COLO829 (cell line): ENCODE measurements around the gene LAMA5.

Source experiments
- DNase-seq: peaks from one replicate; pipeline ENCODE4 v3.0.0; 2012; ENCODE audit warnings: low spot score

LAMA5 gene

GRCh38 chr20:62311832-62312661 lies 55.1 kb downstream of the LAMA5 start:
- no peak for DNase-seq

- no peak for DNase-seq
These were observed 56.0 kb downstream of the LAMA5 start for GRCh38 chr20:62311150-62311549.

GRCh38 chr20:62310757-62311121 lies 56.4 kb downstream of the LAMA5 start:
- DNase-seq = no peak

DNA sequence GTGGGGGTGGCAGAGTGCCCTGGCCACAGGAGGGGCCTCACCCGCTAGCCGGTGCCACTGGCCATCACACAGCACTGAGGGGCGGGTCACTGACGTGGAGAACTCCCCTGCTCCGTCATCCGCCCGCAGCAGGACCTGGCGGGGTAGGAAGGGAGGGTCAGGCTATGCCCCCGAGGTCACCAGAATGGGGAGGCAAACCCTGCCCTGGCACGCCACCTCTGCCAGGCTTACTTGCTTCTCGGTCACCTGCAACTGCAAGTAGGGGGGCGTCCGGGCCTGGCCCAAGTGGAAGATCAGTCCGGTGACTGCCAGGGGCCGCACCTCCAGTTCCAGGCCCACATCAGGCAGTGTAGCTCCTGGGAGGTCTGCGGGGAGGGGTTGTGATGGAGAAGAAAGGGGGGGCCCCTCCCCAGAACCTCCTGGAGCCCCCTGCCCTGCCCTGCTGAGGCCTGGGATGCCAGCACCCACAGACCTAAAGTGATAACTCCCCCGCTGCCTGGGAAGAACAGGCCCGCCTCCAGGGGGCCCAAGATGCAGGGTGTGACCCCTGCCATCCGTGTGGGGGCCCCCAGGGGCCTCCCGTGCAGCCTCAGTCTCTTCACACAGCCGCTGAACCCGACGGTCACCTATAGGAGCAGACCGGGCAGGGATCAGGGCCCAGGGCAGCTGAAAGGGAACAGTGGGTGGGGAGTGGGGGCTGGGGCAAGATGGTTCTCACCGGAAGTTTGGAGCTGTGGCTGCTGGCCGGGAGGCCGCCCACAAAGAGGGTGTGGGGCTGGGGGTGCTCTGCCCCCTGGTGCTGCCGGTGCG lies 57.0 kb downstream of the LAMA5 start:
- DNase-seq = no peak

- DNase-seq = no peak
These were observed 57.7 kb downstream of the LAMA5 start for GRCh38 chr20:62309198-62309944.

DNA sequence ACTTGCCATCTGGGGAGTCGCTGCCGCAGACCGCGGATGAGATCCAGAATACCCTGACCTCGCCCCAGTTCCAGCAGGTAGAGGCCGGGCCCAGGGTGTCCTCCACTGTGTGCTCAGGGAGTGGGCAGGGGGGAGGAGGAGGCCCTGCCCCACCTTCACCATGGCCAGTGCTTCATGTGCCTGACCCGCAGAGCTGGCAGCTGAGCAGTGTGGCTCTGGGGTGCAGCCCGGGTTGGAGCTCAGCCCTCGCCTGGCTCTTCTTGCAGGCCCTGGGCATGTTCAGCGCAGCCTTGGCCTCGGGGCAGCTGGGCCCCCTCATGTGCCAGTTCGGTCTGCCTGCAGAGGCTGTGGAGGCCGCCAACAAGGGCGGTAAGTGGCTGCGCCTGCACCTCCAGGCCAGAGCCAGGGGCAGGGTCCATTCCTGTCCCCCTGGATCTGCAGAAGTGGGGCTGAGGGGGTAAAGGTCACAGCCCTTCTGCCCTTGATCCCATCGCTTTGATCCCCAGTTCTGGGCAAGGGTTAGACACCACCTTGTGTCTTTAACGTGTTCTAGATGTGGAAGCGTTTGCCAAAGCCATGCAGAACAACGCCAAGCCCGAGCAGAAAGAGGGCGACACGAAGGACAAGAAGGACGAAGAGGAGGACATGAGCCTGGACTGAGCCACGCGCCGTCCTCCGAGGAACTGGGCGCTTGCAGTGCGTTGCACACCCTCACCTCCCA lies 58.9 kb downstream of the LAMA5 start:
- DNase-seq = no peak

GRCh38 chr20:62307226-62308101 lies 59.6 kb downstream of the LAMA5 start:
- DNase-seq = no peak

- DNase-seq = no peak
These were observed 60.5 kb downstream of the LAMA5 start for GRCh38 chr20:62306414-62307187.

DNA sequence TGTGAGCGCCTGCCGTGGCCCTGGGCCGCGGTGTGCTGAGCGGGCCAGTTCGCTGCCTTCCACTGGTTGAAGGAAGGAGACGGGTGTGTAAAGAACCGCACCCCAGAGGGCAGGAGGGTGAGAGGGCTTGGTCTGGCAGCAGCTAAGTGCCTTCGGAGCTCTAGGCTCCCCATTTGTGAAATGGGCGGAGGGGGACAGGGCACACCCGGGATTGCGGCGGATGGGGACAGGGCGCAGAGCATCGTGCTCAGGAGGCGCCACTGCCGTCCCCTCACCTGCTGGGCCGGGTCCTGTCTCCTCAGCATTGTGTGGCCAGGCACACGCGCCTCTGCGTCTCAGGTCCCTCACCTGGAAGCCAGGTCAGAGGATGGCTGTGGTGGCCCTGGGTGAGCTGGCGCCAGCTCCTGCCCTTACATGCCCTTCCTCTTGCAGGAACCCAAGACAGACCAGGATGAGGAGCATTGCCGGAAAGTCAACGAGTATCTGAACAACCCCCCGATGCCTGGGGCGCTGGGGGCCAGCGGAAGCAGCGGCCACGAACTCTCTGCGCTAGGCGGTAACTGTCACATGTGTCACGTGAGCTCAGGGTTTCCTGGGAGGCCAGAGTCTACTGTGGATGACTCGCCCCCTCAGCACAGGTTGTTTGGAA lies 61.2 kb downstream of the LAMA5 start:
- DNase-seq = no peak

DNA sequence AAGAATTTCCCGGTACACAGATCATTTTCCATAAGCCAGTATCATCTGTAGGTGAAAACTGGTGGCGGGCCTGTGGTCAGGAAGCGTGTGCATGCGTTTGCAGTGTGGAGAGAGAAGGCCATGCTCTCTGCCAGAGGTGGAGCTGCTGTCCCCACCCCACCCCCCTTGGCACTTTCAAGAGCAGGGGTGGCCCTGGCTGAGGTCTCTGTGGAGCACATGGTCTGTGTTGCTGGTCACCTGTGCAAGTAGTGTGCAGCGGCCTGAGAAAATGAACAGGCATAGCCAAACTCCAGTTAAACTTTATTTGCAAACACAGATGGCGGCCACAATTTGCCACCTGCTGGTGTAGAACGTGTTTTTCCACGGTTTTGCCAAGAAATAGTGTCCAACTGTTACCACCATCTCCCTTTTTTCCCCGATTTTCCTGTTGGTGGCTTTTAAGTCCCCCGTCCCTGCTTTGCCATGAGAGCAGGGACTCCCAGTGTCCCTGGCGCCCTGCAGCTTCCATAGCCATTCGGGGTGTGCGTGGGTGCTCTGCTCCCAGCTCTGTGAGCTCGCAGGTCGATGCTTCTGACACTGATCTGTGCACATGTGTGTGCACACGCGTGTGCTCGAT lies 61.9 kb downstream of the LAMA5 start:
- no peak for DNase-seq

- no peak for DNase-seq
These were observed 62.6 kb downstream of the LAMA5 start for GRCh38 chr20:62304331-62305148.

- no peak for DNase-seq
These were observed 63.5 kb downstream of the LAMA5 start for GRCh38 chr20:62303340-62304226.

- no peak for DNase-seq
These were observed 64.1 kb downstream of the LAMA5 start for GRCh38 chr20:62303062-62303339.

DNA sequence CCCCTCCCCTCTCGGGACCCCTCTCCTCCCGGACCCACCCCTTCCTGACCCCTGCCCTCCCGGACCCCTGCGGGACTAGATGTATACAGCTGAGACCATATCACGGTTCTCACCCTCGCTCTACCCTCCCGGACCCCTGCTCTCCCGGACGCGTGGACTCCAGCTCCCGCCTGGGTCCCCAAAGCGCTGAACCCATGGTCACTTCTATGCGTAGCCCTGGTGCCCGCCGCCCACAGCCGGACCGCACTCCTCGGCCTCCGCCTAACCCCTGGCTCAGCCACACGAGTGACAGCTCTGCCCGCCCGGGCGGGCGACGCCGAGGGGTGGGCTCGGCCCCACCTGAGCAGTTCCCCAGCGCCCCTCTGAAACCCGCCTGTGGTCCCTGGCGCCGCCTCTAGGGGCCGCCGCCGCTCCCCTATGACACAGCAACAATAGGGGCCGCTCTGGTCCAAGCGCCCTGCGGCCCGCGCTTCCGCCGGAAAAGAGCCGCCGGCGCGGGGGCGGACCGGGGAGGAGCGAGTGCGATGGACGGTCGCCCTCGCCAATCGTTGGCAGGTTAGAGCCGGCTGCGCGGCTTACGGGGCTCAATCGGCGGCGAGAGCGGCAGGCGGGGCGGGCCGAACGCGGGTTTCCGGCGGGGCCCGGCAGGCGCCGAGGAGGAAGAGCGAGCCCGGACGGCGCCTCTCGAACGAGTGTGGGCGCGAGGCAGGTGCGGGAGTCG lies 64.6 kb downstream of the LAMA5 start, which contains the start of gene ADRM1:
Gene ADRM1 (plus strand): TSS at position 657 of the 721 bp plus-strand sequence. CDS start 572 bp downstream, outside the sequence.
- peak; percentile 98 for DNase-seq

- peak; percentile 94 for DNase-seq
These were observed 65.3 kb downstream of the LAMA5 start for GRCh38 chr20:62301773-62302340.

- no peak for DNase-seq
These were observed 65.9 kb downstream of the LAMA5 start for GRCh38 chr20:62301111-62301668.
